Lower lobe of right lung (tissue), 2 donors: ENCODE measurements around the gene SLX9. TPM values are rescaled to one million over a fixed set of nuclear protein-coding genes. Genes with fewer than 3 reads are reported as not detected.

Experiments
- ATAC-seq, 2 donors: fragments of 200-7000 bp; cut with Tn5 transposase; one replicate each; pipeline ENCODE4 v1.9.1; 2020 to 2022; ENCODE audit warnings: mild to moderate bottlenecking in 2 of 2, moderate library complexity in 2 of 2
- DNase-seq: peaks from one replicate; pipeline ENCODE4 v3.0.0-alpha.2; 2020
- H3K27ac ChIP-seq: fragments of 200-600 bp; one replicate; pipeline ENCODE4 v1.8.0; 2022
- H3K27me3 ChIP-seq: fragments of 200-600 bp; one replicate; pipeline ENCODE4 v1.8.0; 2022; ENCODE audit warnings: low read depth
- H3K36me3 ChIP-seq: fragments of 200-600 bp; one replicate; pipeline ENCODE4 v1.8.0; 2022; ENCODE audit warnings: mild to moderate bottlenecking
- H3K4me1 ChIP-seq: fragments of 200-600 bp; one replicate; pipeline ENCODE4 v1.8.0; 2022
- H3K4me3 ChIP-seq: fragments of 200-600 bp; one replicate; pipeline ENCODE4 v1.8.0; 2022; ENCODE audit warnings: mild to moderate bottlenecking
- H3K9me3 ChIP-seq: fragments of 200-600 bp; one replicate; pipeline ENCODE4 v1.8.0; 2022
- CTCF ChIP-seq: fragments of 200-600 bp; IDR thresholded peaks from one replicate; pipeline ENCODE4 v1.8.0; 2022; ENCODE audit warnings: antibody characterized with exemption, mild to moderate bottlenecking
- intact Hi-C: fragments of 100-400 bp; cut with DNase I; formaldehyde crosslinking; loops from one replicate; pipeline ENCODE4 v1.11.0; 2022
- total RNA-seq: library from RNA; stranded (reverse); fragmentation: NEBNext Ultra II Directional; extraction: Animal tissue kit (Norgen Biotek cat#: 25700); gene quantifications from one replicate; pipeline ENCODE4 v1.2.1, GENCODE V29; 2021
- donor health status: DM: no; HTN: yes; CAD: no; lungs with severe emphysema.

Gene SLX9
- total RNA-seq, 1 donor from 2014 or later = 15.7 TPM

DNA sequence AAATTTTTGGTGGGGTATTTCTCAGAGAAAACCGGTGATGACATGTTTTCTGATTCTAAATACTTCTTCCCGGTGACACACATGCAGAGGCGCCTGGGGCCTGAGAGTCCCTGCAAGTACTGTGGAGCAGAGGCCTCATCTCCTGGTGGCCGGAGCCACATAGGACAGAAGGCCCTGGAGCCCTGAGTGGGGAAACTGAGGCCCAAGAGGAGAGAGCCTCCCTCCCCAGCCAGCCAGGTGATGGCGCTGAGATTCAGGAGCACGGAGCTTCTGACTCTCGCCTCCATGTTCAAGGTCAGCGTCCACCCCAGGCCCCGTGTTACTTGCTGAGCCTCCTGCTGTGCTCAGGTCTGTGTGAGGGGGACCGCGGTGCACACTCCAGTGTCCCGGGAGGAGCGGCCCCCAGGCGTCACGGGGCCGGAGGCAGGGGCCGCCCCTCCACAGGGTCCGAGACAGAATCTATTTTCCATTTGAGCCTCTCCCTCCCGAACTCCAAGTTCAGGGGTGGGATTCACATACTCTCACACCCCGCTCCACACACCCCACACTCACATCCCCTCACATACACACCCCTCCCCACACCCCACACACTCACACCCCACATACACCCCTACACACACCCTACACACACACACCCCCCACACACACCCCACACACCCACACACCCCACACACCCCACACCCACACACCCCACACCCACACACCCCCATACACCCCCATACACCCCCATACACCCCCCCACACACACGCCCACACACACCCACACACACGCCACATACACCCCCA is 43.8 kb downstream of the SLX9 start:
- Histone ChIP-seq H3K27me3 (no peaks in the 10 kb centered on the region), H3K4me1 (peaks cover 6% of the 10 kb centered on the region), H3K27ac (no peak overlapping the region), H3K4me3 (no peak overlapping the region), H3K36me3 (no peaks in the 10 kb centered on the region), H3K9me3 (no peaks in the 10 kb centered on the region)
- DNase-seq (peak; percentile 29), ATAC-seq (no peak)
- intact Hi-C loops = no loop called here
- TF ChIP-seq CTCF = no peak

GRCh38 chr21:44984428-44984791 is 44.6 kb downstream of the SLX9 start:
- H3K36me3 ChIP-seq = no peaks in the 10 kb centered on the region
- H3K27me3 ChIP-seq = no peaks in the 10 kb centered on the region
- no peak overlapping the region for H3K27ac ChIP-seq
- intact Hi-C loops = no loop called here
- H3K9me3 ChIP-seq = no peaks in the 10 kb centered on the region
- H3K4me1 ChIP-seq = peaks cover 6% of the 10 kb centered on the region
- H3K4me3 ChIP-seq = no peak overlapping the region
- no peak for TF ChIP-seq CTCF
- ATAC-seq = no peak
- DNase-seq = peak; percentile 43

DNA sequence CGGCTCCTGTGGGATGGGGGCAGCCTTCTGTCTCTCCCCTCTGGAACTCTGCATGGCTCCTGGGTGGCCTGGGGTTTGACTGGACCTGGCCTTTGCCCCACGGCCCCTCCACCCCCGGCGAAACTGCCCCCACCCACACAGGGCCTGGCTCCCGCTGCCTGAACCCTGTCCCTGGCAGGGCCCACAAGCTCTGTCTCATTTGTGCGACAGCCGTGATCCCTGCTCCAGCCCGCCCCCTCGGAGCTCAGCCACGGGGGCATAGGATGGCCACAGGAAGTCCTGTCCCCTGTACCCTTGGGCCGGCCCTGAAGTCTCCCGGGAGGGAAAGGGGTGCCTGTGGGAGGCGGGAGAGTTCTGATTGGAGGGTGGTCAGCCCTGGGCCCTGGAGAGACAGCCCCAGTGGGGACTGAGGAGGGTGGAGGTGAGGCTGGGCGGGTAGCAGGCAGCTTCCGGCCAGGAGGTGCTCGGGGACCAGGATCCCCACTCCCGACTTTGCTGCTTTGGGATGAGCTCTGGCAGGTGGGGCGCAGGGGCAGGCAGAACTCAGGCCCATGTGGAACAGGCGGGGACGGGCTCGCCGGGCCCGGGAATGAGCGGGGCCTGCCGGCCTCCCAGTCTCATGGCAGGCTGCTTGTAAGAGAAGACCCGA is 45.1 kb downstream of the SLX9 start:
- DNase-seq (peak; percentile 42), ATAC-seq (no peak)
- no peaks in the 10 kb centered on the region for H3K27me3 ChIP-seq
- H3K4me1 ChIP-seq = peaks cover 6% of the 10 kb centered on the region
- TF ChIP-seq CTCF = no peak
- H3K9me3 ChIP-seq = no peaks in the 10 kb centered on the region
- intact Hi-C loops = no loop called here
- no peaks in the 10 kb centered on the region for H3K36me3 ChIP-seq
- H3K4me3 ChIP-seq = no peak overlapping the region
- H3K27ac ChIP-seq = no peak overlapping the region

- H3K27ac ChIP-seq = no peak overlapping the region
- DNase-seq (peak; percentile 41), ATAC-seq (no peak)
- no peak for TF ChIP-seq CTCF
- H3K4me3 ChIP-seq = no peak overlapping the region
- H3K4me1 ChIP-seq = peaks cover 6% of the 10 kb centered on the region
- no peaks in the 10 kb centered on the region for H3K27me3 ChIP-seq
- no peaks in the 10 kb centered on the region for H3K9me3 ChIP-seq
- H3K36me3 ChIP-seq = no peaks in the 10 kb centered on the region
- intact Hi-C loops = no loop called here
Observed at GRCh38 chr21:44985441-44986401, 45.9 kb downstream of the SLX9 start.

DNA sequence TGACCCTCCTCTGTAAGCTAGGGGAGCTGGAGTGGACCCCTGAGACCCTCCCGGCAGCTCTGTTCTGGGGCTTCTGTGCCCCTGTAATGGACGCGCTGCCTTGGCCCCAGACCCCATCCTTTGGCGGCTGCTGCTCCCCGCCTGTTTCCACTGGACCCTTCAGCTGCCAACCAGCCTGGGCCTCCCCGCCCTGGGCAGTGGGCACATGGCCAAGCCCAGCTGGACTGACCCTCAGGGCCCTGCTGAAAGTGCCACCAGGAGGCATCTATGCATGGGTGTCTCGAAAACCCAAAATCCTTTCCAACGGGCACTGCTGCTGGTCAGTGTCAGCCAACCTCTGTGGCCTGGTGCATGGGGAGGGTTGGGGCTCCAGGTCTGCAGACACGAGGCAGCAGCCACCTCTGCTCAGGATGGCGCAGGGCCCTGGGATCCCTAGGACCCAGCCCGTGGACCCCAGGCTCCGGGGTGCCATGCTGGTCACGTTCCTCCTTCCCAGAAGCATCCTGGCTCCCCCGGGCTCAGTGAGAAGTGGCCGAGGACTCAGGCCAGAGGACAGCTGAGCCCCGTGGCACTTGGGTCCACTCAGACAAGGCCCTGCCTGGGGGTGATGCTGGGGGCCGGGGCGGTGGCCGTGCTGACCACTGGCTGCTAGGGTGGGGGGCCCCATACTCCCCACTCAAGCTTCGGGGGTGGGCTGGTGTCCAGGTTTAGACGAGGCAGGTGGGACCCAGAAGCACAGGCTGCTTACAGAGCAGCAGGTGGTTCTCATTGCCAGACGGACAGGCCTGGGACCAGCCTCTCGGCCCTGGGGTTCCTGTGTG is 46.9 kb downstream of the SLX9 start:
- no peak overlapping the region for H3K27ac ChIP-seq

More for the DNA sequence above, 46.9 kb downstream of the SLX9 start:
- ATAC-seq = no peak
- intact Hi-C loops = no loop called here
- peak; percentile 40 for DNase-seq
- H3K36me3 ChIP-seq = no peaks in the 10 kb centered on the region
- no peak for TF ChIP-seq CTCF
- peaks cover 6% of the 10 kb centered on the region for H3K4me1 ChIP-seq
- no peaks in the 10 kb centered on the region for H3K9me3 ChIP-seq
- no peak overlapping the region for H3K4me3 ChIP-seq
- no peaks in the 10 kb centered on the region for H3K27me3 ChIP-seq
